ENCODE data around the gene RALBP1.

DNA sequence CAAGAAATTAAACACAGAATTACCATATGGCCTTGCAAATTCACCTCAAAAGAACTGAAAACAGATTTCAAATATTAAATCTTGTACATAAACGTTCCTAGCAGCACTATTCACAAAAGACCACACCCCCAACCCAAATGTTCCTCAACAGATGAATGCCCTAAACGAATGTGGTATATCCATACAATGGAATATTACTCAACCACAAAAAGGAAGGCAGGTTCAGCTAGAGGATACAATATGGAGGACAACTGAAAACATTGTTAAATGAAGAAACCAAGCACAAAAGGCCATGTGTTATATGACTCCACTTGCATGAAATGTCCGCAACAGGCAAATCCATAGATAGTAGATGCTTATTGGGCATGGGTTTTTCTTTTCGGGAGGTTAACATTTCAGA, 77.3 kb downstream of the RALBP1 start:
- TF ChIP-seq POLR2A (IDR thresholded peaks at IDR 0.05; ENCODE audit: low read depth) (no peak), POLR2AphosphoS5 (IDR thresholded peaks at IDR 0.05) (no peak)
- TF ChIP-seq, protein P1, sequence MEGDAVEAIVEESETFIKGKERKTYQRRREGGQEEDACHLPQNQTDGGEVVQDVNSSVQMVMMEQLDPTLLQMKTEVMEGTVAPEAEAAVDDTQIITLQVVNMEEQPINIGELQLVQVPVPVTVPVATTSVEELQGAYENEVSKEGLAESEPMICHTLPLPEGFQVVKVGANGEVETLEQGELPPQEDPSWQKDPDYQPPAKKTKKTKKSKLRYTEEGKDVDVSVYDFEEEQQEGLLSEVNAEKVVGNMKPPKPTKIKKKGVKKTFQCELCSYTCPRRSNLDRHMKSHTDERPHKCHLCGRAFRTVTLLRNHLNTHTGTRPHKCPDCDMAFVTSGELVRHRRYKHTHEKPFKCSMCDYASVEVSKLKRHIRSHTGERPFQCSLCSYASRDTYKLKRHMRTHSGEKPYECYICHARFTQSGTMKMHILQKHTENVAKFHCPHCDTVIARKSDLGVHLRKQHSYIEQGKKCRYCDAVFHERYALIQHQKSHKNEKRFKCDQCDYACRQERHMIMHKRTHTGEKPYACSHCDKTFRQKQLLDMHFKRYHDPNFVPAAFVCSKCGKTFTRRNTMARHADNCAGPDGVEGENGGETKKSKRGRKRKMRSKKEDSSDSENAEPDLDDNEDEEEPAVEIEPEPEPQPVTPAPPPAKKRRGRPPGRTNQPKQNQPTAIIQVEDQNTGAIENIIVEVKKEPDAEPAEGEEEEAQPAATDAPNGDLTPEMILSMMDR (IDR thresholded peaks at IDR 0.05): no peak

Measured in esophagus muscularis mucosa (tissue), 3 donors.